ENCODE results near the gene SLC1A4. TPM values are rescaled to one million over a fixed set of nuclear protein-coding genes. Genes with fewer than 3 reads are reported as not detected.

The SLC1A4 gene
- total RNA-seq, 1 donor from 2014 or later = 139 TPM

- Mint-ChIP-seq H3K27ac (ENCODE audit: unreplicated experiment) (no peak overlapping the region), H3K4me3 (ENCODE audit: unreplicated experiment) (no peak overlapping the region), H3K4me1 (ENCODE audit: low read depth) (peaks cover 23% of the 10 kb centered on the region), H3K9me3 (ENCODE audit: low read depth) (no peaks in the 10 kb centered on the region), H3K36me3 (ENCODE audit: low read depth) (peaks cover 41% of the 10 kb centered on the region), H3K27me3 (ENCODE audit: low read depth) (no peaks in the 10 kb centered on the region)
- no peak for DNase-seq (ENCODE audit: low spot score)
- no peak for TF ChIP-seq CTCF (IDR thresholded peaks at IDR 0.05)
Measured at GRCh38 chr2:65021709-65022108, 32.5 kb downstream of the SLC1A4 start.

DNA sequence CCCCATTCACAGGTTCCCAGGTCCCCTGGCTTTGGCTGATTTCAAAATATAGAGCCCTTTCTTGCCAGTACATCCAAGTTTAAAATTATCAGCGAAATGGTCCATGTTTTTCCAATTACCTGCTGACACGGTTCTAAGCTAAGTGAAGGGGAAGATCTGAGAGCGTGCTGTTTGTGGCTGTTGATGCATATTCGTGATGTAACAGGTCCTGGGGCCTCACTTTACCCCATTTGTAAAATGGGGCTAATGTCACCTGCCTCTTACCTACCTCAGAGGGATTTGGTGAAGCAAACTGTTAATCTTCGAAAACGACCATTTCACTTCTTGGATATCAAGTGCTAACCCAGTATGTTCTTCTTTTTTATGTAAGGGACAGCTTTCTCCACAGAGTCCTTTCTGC, 33.0 kb downstream of the SLC1A4 start:
- DNase-seq (ENCODE audit: low spot score) = no peak
- TF ChIP-seq CTCF (IDR thresholded peaks at IDR 0.05) = no peak

DNA sequence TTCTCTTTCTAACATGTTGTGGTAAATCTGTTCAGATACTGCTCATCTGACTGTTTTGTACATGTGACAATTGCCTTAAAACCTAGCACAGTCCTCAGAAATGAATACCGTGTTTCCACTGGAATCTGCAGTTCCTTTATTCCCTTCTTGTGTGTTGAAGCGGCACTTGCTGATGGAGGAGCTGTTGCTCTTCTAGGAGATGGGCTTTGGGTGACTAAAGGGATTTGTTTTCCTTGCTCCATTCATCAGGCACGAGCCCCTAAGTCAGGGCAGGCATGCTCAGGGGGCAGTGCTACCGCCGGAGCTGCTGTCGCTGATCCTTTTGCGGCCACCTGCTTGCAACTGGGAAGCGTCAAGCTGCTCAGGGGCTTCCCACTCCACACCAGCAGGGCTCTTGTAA, 34.5 kb downstream of the SLC1A4 start:
- Mint-ChIP-seq H3K4me3 (ENCODE audit: unreplicated experiment) (no peak overlapping the region), H3K27me3 (ENCODE audit: low read depth) (no peaks in the 10 kb centered on the region), H3K4me1 (ENCODE audit: low read depth) (peaks cover 31% of the 10 kb centered on the region), H3K9me3 (ENCODE audit: low read depth) (no peaks in the 10 kb centered on the region), H3K27ac (ENCODE audit: unreplicated experiment) (peak overlapping the region; percentile 95), H3K36me3 (ENCODE audit: low read depth) (peaks cover 25% of the 10 kb centered on the region)
- DNase-seq (ENCODE audit: low spot score) = no peak
- no peak for TF ChIP-seq CTCF (IDR thresholded peaks at IDR 0.05)

More for the DNA sequence above, 33.0 kb downstream of the SLC1A4 start:
- Mint-ChIP-seq H3K4me1 (ENCODE audit: low read depth) (peaks cover 21% of the 10 kb centered on the region), H3K9me3 (ENCODE audit: low read depth) (no peaks in the 10 kb centered on the region), H3K36me3 (ENCODE audit: low read depth) (peaks cover 38% of the 10 kb centered on the region), H3K4me3 (ENCODE audit: unreplicated experiment) (no peak overlapping the region), H3K27me3 (ENCODE audit: low read depth) (no peaks in the 10 kb centered on the region), H3K27ac (ENCODE audit: unreplicated experiment) (no peak overlapping the region)

- peaks cover 20% of the 10 kb centered on the region for H3K36me3 Mint-ChIP-seq (ENCODE audit: low read depth)
- H3K9me3 Mint-ChIP-seq (ENCODE audit: low read depth) = no peaks in the 10 kb centered on the region
- no peaks in the 10 kb centered on the region for H3K27me3 Mint-ChIP-seq (ENCODE audit: low read depth)
- peak overlapping the region; percentile 95 for H3K27ac Mint-ChIP-seq (ENCODE audit: unreplicated experiment)
- TF ChIP-seq CTCF (IDR thresholded peaks at IDR 0.05) = no peak
- no peak overlapping the region for H3K4me3 Mint-ChIP-seq (ENCODE audit: unreplicated experiment)
- DNase-seq (ENCODE audit: low spot score) = no peak
- peaks cover 31% of the 10 kb centered on the region for H3K4me1 Mint-ChIP-seq (ENCODE audit: low read depth)
Measured at GRCh38 chr2:65024149-65024829, 35.1 kb downstream of the SLC1A4 start.

DNA sequence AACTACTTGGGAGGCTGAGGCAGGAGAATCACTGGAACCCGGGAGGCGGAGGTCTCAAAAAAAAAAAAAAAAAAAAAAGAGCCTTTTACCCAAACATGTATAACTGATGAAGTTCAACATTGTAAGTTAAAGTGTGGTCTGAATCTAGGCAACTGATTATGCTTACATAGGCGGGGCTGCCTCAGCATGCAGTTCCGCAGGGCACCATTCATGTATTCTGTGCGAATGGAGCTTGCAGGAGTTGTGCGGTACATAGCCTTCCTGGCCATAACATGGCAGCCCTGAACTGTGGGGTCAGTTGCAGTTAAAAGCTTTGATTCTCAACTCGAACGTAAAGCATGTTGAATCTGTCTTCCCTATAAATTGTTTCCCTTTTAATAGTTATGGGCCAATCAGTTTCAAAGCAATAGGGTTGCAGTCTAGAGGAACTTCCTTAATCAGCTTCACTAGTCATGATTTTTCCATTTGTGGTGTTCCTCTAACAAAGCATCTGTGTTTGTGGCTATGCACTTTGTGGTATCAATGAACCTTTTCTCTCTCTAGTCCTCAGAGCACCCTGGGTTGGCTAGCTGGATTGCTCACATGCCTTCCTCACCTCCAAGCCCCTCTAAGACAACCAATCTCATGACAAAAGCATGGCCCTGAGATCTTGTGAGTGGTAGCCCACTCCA, 36.4 kb downstream of the SLC1A4 start:
- no peak for TF ChIP-seq CTCF (IDR thresholded peaks at IDR 0.05)

More for the DNA sequence above, 36.4 kb downstream of the SLC1A4 start:
- Mint-ChIP-seq H3K4me3 (ENCODE audit: unreplicated experiment) (no peak overlapping the region), H3K27me3 (ENCODE audit: low read depth) (no peaks in the 10 kb centered on the region), H3K4me1 (ENCODE audit: low read depth) (peaks cover 31% of the 10 kb centered on the region), H3K36me3 (ENCODE audit: low read depth) (peaks cover 19% of the 10 kb centered on the region), H3K27ac (ENCODE audit: unreplicated experiment) (peak overlapping the region; percentile 62), H3K9me3 (ENCODE audit: low read depth) (no peaks in the 10 kb centered on the region)
- no peak for DNase-seq (ENCODE audit: low spot score)

All from chondrocyte (in vitro differentiated cells).